ENCODE measurements around the gene SYTL3.
"Not testable (repeated sequence)": the region's sequence is repeated elsewhere in the genome, so short reads cannot be mapped to it uniquely, and the experiment has no call there.

Gene SYTL3

GRCh38 chr6:158631678-158632537 is 17.9 kb upstream of the SYTL3 start:
- DNase-seq, result peak; percentile 96
- Histone ChIP-seq H3K27me3 (replicated peaks) (no peaks in the 10 kb centered on the region), H3K4me3 (ENCODE audit: low read depth, low read length) (no peak overlapping the region), H3K36me3 (replicated peaks) (peaks cover 40% of the 10 kb centered on the region), H3K27ac (peak overlapping the region; percentile 91)
- TF ChIP-seq, protein P1, sequence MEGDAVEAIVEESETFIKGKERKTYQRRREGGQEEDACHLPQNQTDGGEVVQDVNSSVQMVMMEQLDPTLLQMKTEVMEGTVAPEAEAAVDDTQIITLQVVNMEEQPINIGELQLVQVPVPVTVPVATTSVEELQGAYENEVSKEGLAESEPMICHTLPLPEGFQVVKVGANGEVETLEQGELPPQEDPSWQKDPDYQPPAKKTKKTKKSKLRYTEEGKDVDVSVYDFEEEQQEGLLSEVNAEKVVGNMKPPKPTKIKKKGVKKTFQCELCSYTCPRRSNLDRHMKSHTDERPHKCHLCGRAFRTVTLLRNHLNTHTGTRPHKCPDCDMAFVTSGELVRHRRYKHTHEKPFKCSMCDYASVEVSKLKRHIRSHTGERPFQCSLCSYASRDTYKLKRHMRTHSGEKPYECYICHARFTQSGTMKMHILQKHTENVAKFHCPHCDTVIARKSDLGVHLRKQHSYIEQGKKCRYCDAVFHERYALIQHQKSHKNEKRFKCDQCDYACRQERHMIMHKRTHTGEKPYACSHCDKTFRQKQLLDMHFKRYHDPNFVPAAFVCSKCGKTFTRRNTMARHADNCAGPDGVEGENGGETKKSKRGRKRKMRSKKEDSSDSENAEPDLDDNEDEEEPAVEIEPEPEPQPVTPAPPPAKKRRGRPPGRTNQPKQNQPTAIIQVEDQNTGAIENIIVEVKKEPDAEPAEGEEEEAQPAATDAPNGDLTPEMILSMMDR (IDR thresholded peaks at IDR 0.05; ENCODE audit: low read depth, low read length, missing control alignments), result no peak
- in situ Hi-C loops (cut with HindIII; ENCODE audit: low pct_ligation_motif_present, low sequenced_read_pairs), result no loop called here

DNA sequence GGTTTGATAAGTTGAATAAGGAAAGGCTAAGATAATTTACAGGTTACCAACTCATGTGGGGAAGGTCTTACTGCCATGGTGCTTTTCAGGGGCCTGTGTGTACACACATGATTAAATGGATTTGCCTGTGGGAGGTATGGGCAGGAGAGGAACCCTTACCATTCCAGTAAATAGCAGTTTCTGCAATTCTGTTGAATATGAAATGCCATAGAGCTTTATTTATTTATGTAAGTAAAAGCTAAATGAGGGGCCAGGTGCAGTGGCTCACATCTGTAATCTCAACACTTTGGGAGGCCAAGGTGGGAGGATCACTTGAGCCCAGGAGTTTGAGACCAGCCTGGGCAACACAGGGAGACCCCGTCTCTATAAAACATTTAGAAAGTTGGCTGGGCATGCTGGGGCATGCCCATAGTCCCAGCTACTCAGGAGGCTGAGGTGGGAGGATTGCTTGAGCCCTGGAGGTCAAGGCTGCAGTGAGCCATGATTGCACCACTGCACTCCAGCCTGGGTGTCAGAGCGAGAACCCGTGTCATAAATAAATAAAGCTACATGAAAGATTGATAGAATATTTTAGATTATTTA is 17.2 kb upstream of the SYTL3 start:
- DNase-seq; in situ Hi-C loops (cut with HindIII; ENCODE audit: low pct_ligation_motif_present, low sequenced_read_pairs); H3K27me3 ChIP-seq (replicated peaks); H3K4me3 ChIP-seq (ENCODE audit: low read depth, low read length): not testable (repeated sequence)
- H3K36me3 ChIP-seq (replicated peaks), result peaks cover 43% of the 10 kb centered on the region
- H3K27ac ChIP-seq, result peak overlapping the region; percentile 91

GRCh38 chr6:158633127-158633526 is 16.7 kb upstream of the SYTL3 start:
- DNase-seq, result no peak
- TF ChIP-seq, protein P1 (IDR thresholded peaks at IDR 0.05; ENCODE audit: low read depth, low read length, missing control alignments), result no peak
- Histone ChIP-seq H3K4me3 (ENCODE audit: low read depth, low read length) (no peak overlapping the region), H3K27me3 (replicated peaks) (no peaks in the 10 kb centered on the region), H3K36me3 (replicated peaks) (peaks cover 44% of the 10 kb centered on the region), H3K27ac (peak overlapping the region; percentile 91)
- in situ Hi-C loops (cut with HindIII; ENCODE audit: low pct_ligation_motif_present, low sequenced_read_pairs), result no loop called here

GRCh38 chr6:158634695-158635426 is 15.0 kb upstream of the SYTL3 start:
- TF ChIP-seq, protein P1 (IDR thresholded peaks at IDR 0.05; ENCODE audit: low read depth, low read length, missing control alignments), result no peak

GRCh38 chr6:158635427-158636073 is 14.3 kb upstream of the SYTL3 start:
- TF ChIP-seq, protein P1 (IDR thresholded peaks at IDR 0.05; ENCODE audit: low read depth, low read length, missing control alignments), result no peak
- no peaks in the 10 kb centered on the region for H3K27me3 ChIP-seq (replicated peaks)
- in situ Hi-C loops (cut with HindIII; ENCODE audit: low pct_ligation_motif_present, low sequenced_read_pairs), result no loop called here
- H3K36me3 ChIP-seq (replicated peaks), result peaks cover 34% of the 10 kb centered on the region
- no peak overlapping the region for H3K4me3 ChIP-seq (ENCODE audit: low read depth, low read length)
- no peak overlapping the region for H3K27ac ChIP-seq
- DNase-seq, result no peak

More at GRCh38 chr6:158634695-158635426, 15.0 kb upstream of the SYTL3 start:
- Histone ChIP-seq H3K4me3 (ENCODE audit: low read depth, low read length) (no peak overlapping the region), H3K27ac (no peak overlapping the region), H3K36me3 (replicated peaks) (peaks cover 34% of the 10 kb centered on the region), H3K27me3 (replicated peaks) (no peaks in the 10 kb centered on the region)
- DNase-seq, result no peak
- in situ Hi-C loops (cut with HindIII; ENCODE audit: low pct_ligation_motif_present, low sequenced_read_pairs), result no loop called here
